Naive thymus-derived CD4-positive, alpha-beta T cell (primary cell): ENCODE data around the gene PRR5L. TPM values are rescaled to one million over a fixed set of nuclear protein-coding genes. Genes with fewer than 3 reads are reported as not detected.

ENCODE experiments used
- ATAC-seq: fragments of 150-1000 bp; cut with Tn5 transposase; 2 replicates; pipeline ENCODE4 v1.10.0; 2021; ENCODE audit warnings: mild to moderate bottlenecking, moderate library complexity
- CTCF ChIA-PET: fragments of 350-600 bp; sonication (Branson Sonifier 250); formaldehyde crosslinking; loops from one replicate; lab custom pipeline; 2021; ENCODE audit warnings: antibody characterized with exemption; lab: Charles Lee
- POLR2A ChIA-PET: fragments of 350-600 bp; sonication (Branson Sonifier 250); formaldehyde crosslinking; loops from one replicate; lab custom pipeline; 2021; ENCODE audit warnings: antibody characterized with exemption, inconsistent platforms; lab: Charles Lee
- DNase-seq, 9 donors: peaks; one replicate each; pipeline versions ENCODE4 v3.0.0 to v3.0.0-alpha.2; 2020 to 2022; ENCODE audit warnings: mixed read lengths in 1 of 9
- H3K27ac ChIP-seq: one replicate; pipeline ENCODE4 v1.7.0; 2013; ENCODE audit warnings: mild to moderate bottlenecking, low read depth, low read length, moderate library complexity
- H3K27me3 ChIP-seq, 2 donors: one replicate each; pipeline ENCODE4 v1.7.0; 2013; ENCODE audit warnings: low read length in 2 of 2, mild to moderate bottlenecking in 2 of 2, moderate library complexity in 2 of 2; ENCODE audit not compliant: control insufficient read depth in 2 of 2, insufficient read depth in 2 of 2
- H3K36me3 ChIP-seq, 3 experiments: 1 replicate in 2 of 3; 2 replicates in 1 of 3; pipeline ENCODE4 v1.7.0; 2013; ENCODE audit warnings: low read length in 3 of 3, mild to moderate bottlenecking in 3 of 3, moderate library complexity in 1 of 3; ENCODE audit not compliant: insufficient read depth in 3 of 3, control insufficient read depth in 2 of 3
- H3K4me1 ChIP-seq, 2 donors: one replicate each; pipeline ENCODE4 v1.7.0; 2013; ENCODE audit warnings: low read length in 2 of 2, mild to moderate bottlenecking in 2 of 2, moderate library complexity in 1 of 2; ENCODE audit not compliant: control insufficient read depth in 2 of 2, insufficient read depth in 2 of 2
- H3K4me3 ChIP-seq: 2 replicates; pipeline ENCODE4 v1.7.0; 2013; ENCODE audit warnings: mild to moderate bottlenecking, low read length
- H3K9me3 ChIP-seq, 3 experiments: 1 replicate in 2 of 3; 2 replicates in 1 of 3; pipeline ENCODE4 v1.7.0; 2013; ENCODE audit warnings: low read length in 3 of 3; ENCODE audit not compliant: control insufficient read depth in 2 of 3
- H3K27ac Mint-ChIP-seq, 9 donors: one replicate each; pipeline ENCODE4 v1.8.0; 2020 to 2022; ENCODE audit warnings: mixed read lengths in 9 of 9, mild to moderate bottlenecking in 8 of 9, moderate library complexity in 5 of 9, inconsistent platforms in 2 of 9
- H3K27me3 Mint-ChIP-seq, 5 donors: one replicate each; pipeline ENCODE4 v1.8.0; 2021 to 2022; ENCODE audit warnings: mixed read lengths in 5 of 5, mild to moderate bottlenecking in 1 of 5
- H3K36me3 Mint-ChIP-seq, 5 donors: one replicate each; pipeline ENCODE4 v1.8.0; 2020 to 2022; ENCODE audit warnings: mixed read lengths in 5 of 5, mild to moderate bottlenecking in 3 of 5, inconsistent platforms in 1 of 5
- H3K4me1 Mint-ChIP-seq, 7 donors: one replicate each; pipeline ENCODE4 v1.8.0; 2020 to 2022; ENCODE audit warnings: mixed read lengths in 7 of 7, mild to moderate bottlenecking in 3 of 7, inconsistent platforms in 1 of 7
- H3K4me3 Mint-ChIP-seq, 10 donors: one replicate each; pipeline ENCODE4 v1.8.0; 2020 to 2022; ENCODE audit warnings: mild to moderate bottlenecking in 10 of 10, mixed read lengths in 10 of 10, moderate library complexity in 6 of 10, inconsistent platforms in 2 of 10
- H3K9me3 Mint-ChIP-seq, 11 donors: one replicate each; pipeline ENCODE4 v1.8.0; 2020 to 2022; ENCODE audit warnings: mixed read lengths in 11 of 11, mild to moderate bottlenecking in 4 of 11, inconsistent platforms in 1 of 11, moderate library complexity in 1 of 11
- intact Hi-C, 2 donors: fragments of 100-400 bp; cut with micrococcal nuclease; formaldehyde crosslinking; loops; one replicate each; pipeline ENCODE4 v1.15.1; 2023
- polyA plus RNA-seq, 2 donors: library from polyadenylated mRNA; unstranded; fragments of 300-500 nt; fragmentation: Illumina TruSeq; gene quantifications; one replicate each; pipeline ENCODE4 v1.2.3, GENCODE V29; 2021
- total RNA-seq, 6 experiments: library from RNA in 5 of 6; stranded (reverse) in 5 of 6; gene quantifications; 1 replicate in 5 of 6; 2 replicates in 1 of 6; pipeline ENCODE4 v1.2.3 and lab custom pipeline; 2021 to 2026

The PRR5L gene
- total and polyA plus RNA-seq, 7 experiments from 2014 or later = 0.10 to 47.6 (median 2.6) TPM

- ATAC-seq = no peak
- Mint-ChIP-seq H3K4me3 (no peak overlapping the region), H3K27me3 (no peaks in the 10 kb centered on the region), H3K9me3 (peaks cover 0 to 2% (median 0%) of the 10 kb centered on the region in 11 donors), H3K36me3 (peaks cover 0 to 34% (median 0%) of the 10 kb centered on the region in 5 donors), H3K4me1 (peaks cover 18 to 31% (median 29%) of the 10 kb centered on the region in 7 donors), H3K27ac (no peak overlapping the region)
- ChIA-PET POLR2A (no interaction called here), CTCF (no interaction called here)
- intact Hi-C loops = no loop called here
- Histone ChIP-seq H3K9me3 (no peaks in the 10 kb centered on the region), H3K4me1 (peaks cover 20 to 29% of the 10 kb centered on the region in 2 donors), H3K36me3 (peaks cover 0 to 23% (median 0%) of the 10 kb centered on the region in 3 experiments), H3K4me3 (no peak overlapping the region), H3K27me3 (no peaks in the 10 kb centered on the region), H3K27ac (no peak overlapping the region)
- DNase-seq = no peak
Measured at GRCh38 chr11:36447514-36447913, 151.4 kb downstream of the PRR5L start.

DNA sequence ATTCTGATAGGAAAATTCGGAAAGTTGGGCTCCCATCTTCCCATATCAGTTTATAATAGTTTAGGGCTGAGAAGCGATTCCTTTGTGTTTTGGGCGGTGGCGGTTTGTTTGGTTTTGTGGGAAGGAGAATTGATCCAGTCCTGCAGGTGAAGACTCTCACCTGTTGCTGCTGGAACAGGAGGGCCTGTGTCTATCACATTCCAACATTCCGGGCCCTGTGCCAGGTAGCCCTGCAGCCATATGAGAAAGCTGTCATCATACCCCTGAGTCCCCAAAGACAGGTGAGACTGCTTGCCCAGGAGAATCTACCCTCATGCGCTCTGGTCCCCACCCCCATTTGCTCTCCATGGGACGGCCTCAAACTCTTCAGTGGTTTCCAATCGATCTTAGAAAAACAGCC, 151.9 kb downstream of the PRR5L start:
- intact Hi-C loops = no loop called here
- no peaks in the 10 kb centered on the region for H3K9me3 ChIP-seq
- ChIA-PET CTCF (no interaction called here), POLR2A (no interaction called here)
- Mint-ChIP-seq H3K4me1 (peaks cover 18 to 36% (median 34%) of the 10 kb centered on the region in 7 donors), H3K27me3 (no peaks in the 10 kb centered on the region), H3K4me3 (no peak overlapping the region), H3K9me3 (peaks cover 0 to 2% (median 0%) of the 10 kb centered on the region in 11 donors), H3K36me3 (peaks cover 0 to 32% (median 0%) of the 10 kb centered on the region in 5 donors), H3K27ac (no peak overlapping the region)
- ATAC-seq (no peak), DNase-seq (no peak)
- peaks cover 24 to 32% of the 10 kb centered on the region in 2 donors for H3K4me1 ChIP-seq
- no peaks in the 10 kb centered on the region for H3K27me3 ChIP-seq
- H3K27ac ChIP-seq = no peak overlapping the region
- H3K36me3 ChIP-seq = peaks cover 0 to 23% (median 0%) of the 10 kb centered on the region in 3 experiments
- no peak overlapping the region for H3K4me3 ChIP-seq

GRCh38 chr11:36449561-36450096, 153.5 kb downstream of the PRR5L start:
- Mint-ChIP-seq H3K27me3 (no peaks in the 10 kb centered on the region), H3K4me1 (peaks cover 24 to 46% (median 42%) of the 10 kb centered on the region in 7 donors), H3K9me3 (peaks cover 0 to 2% (median 0%) of the 10 kb centered on the region in 11 donors), H3K27ac (peak overlapping the region in 7 of 9 donors; percentile 7 to 87 (median 51)), H3K36me3 (peaks cover 0 to 23% (median 0%) of the 10 kb centered on the region in 5 donors), H3K4me3 (peak overlapping the region; percentile 58 to 89 (median 79))
- ChIA-PET CTCF (no interaction called here), POLR2A (no interaction called here)
- peaks cover 28 to 41% of the 10 kb centered on the region in 2 donors for H3K4me1 ChIP-seq
- H3K4me3 ChIP-seq = peak overlapping the region; percentile 56
- no peak for DNase-seq
- ATAC-seq = no peak
- no peaks in the 10 kb centered on the region for H3K9me3 ChIP-seq
- no peak overlapping the region for H3K27ac ChIP-seq
- peaks cover 0 to 23% (median 0%) of the 10 kb centered on the region in 3 experiments for H3K36me3 ChIP-seq
- no peaks in the 10 kb centered on the region for H3K27me3 ChIP-seq
- intact Hi-C loops = loop anchor here in 1 of 2 donors (5.0 kb wide), 1 partner anchor 42 kb away; no protein-coding TSS in a partner anchor

- H3K4me3 ChIP-seq = peak overlapping the region; percentile 56
- Mint-ChIP-seq H3K27ac (peak overlapping the region in 7 of 9 donors; percentile 7 to 87 (median 51)), H3K27me3 (no peaks in the 10 kb centered on the region), H3K4me3 (peak overlapping the region; percentile 58 to 89 (median 79)), H3K9me3 (peaks cover 0 to 2% (median 0%) of the 10 kb centered on the region in 11 donors), H3K4me1 (peaks cover 24 to 49% (median 42%) of the 10 kb centered on the region in 7 donors), H3K36me3 (peaks cover 0 to 22% (median 0%) of the 10 kb centered on the region in 5 donors)
- no peak overlapping the region for H3K27ac ChIP-seq
- peaks cover 0 to 23% (median 0%) of the 10 kb centered on the region in 3 experiments for H3K36me3 ChIP-seq
- intact Hi-C loops = loop anchor here in 1 of 2 donors (5.0 kb wide), 1 partner anchor 43 kb away; no protein-coding TSS in a partner anchor
- H3K9me3 ChIP-seq = no peaks in the 10 kb centered on the region
- DNase-seq (peak in 3 of 9 donors; percentile 4 to 11 (median 7)), ATAC-seq (no peak)
- ChIA-PET POLR2A (interaction anchor here (0.6 kb wide), 1 partner anchor 97 kb away, joined by 3 read pairs; no protein-coding TSS in a partner anchor), CTCF (no interaction called here)
- H3K27me3 ChIP-seq = no peaks in the 10 kb centered on the region
- peaks cover 28 to 41% of the 10 kb centered on the region in 2 donors for H3K4me1 ChIP-seq
Measured at GRCh38 chr11:36450110-36450572, 154.1 kb downstream of the PRR5L start.

DNA sequence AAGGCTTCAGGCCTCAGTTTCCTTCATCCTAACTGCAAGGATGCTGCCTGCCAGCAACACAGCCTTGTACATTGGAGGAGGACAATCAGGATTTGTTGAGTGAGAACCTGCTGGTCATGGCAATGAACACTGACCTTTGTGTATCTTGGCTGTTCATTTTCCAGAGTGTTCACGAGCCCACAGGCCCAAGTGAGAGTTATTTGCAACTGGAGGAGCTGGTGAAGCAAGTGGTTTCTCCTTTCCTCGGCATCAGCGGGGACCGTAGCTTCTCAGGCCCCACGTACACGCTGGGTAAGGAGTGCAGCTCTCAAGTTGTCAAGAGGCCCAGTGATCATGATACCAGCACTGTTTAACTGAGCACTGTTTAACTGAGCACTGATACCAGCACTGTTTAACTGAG, 155.0 kb downstream of the PRR5L start:
- ChIA-PET POLR2A (no interaction called here), CTCF (no interaction called here)
- Mint-ChIP-seq H3K36me3 (peaks cover 0 to 22% (median 0%) of the 10 kb centered on the region in 5 donors), H3K27me3 (no peaks in the 10 kb centered on the region), H3K4me3 (peak overlapping the region in 8 of 10 donors; percentile 76 to 89 (median 82)), H3K27ac (peak overlapping the region in 1 of 9 donors; percentile 7), H3K4me1 (peaks cover 24 to 49% (median 42%) of the 10 kb centered on the region in 7 donors), H3K9me3 (peaks cover 0 to 2% (median 0%) of the 10 kb centered on the region in 11 donors)
- peaks cover 28 to 41% of the 10 kb centered on the region in 2 donors for H3K4me1 ChIP-seq
- H3K36me3 ChIP-seq = peaks cover 0 to 15% (median 0%) of the 10 kb centered on the region in 3 experiments
- intact Hi-C loops = loop anchor here in 1 of 2 donors (5.0 kb wide), 1 partner anchor 44 kb away; no protein-coding TSS in a partner anchor
- H3K9me3 ChIP-seq = no peaks in the 10 kb centered on the region
- H3K4me3 ChIP-seq = no peak overlapping the region
- no peak for DNase-seq
- no peak for ATAC-seq
- H3K27me3 ChIP-seq = no peaks in the 10 kb centered on the region
- no peak overlapping the region for H3K27ac ChIP-seq

DNA sequence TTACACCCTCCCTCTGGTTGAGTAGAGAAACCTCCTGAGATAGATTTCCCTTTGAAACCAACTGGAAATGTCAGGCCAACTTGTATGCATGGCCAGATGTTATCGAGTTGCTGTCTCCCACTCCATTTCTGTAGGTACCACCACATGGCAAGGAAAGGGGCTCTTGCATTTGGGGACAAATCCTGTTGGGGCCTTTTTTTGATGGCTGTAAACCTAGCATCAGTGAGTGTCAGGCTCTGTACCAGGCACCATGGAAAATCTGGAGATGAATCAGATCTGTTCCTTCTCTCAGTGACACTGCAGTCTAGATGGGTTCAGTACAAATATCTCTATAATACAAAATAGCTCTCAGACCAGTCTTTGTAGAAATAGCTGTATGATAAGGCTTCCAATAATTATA, 155.6 kb downstream of the PRR5L start:
- CTCF ChIA-PET = no interaction called here
- no peak for ATAC-seq
- intact Hi-C loops = loop anchor here in 1 of 2 donors (5.0 kb wide), 1 partner anchor 44 kb away; no protein-coding TSS in a partner anchor
- Histone ChIP-seq H3K9me3 (no peaks in the 10 kb centered on the region), H3K4me3 (no peak overlapping the region), H3K4me1 (peaks cover 28 to 41% of the 10 kb centered on the region in 2 donors), H3K27me3 (no peaks in the 10 kb centered on the region), H3K27ac (no peak overlapping the region), H3K36me3 (peaks cover 0 to 15% (median 0%) of the 10 kb centered on the region in 3 experiments)
- POLR2A ChIA-PET = no interaction called here
- Mint-ChIP-seq H3K4me3 (peak overlapping the region in 8 of 10 donors; percentile 6 to 80 (median 22)), H3K36me3 (peaks cover 0 to 22% (median 0%) of the 10 kb centered on the region in 5 donors), H3K9me3 (peaks cover 0 to 2% (median 0%) of the 10 kb centered on the region in 11 donors), H3K4me1 (peaks cover 24 to 49% (median 42%) of the 10 kb centered on the region in 7 donors), H3K27ac (peak overlapping the region in 1 of 9 donors; percentile 65), H3K27me3 (no peaks in the 10 kb centered on the region)
- no peak for DNase-seq
